ENCODE measurements around the gene PPP1R3F. TPM values are rescaled to one million over a fixed set of nuclear protein-coding genes. Genes with fewer than 3 reads are reported as not detected.

PPP1R3F gene
- total and polyA plus RNA-seq, 9 of the 15 experiments (the other 6 are each of a cell fraction or from before 2014, with no cell fraction given): 0.03 to 0.91 (median 0.43) TPM; not detected in 1

- H3K9me1 ChIP-seq (ENCODE audit: control insufficient read depth, insufficient read depth, low read length): no peaks in the 10 kb centered on the region
- no peaks in the 10 kb centered on the region for H4K20me1 ChIP-seq (replicated peaks; ENCODE audit: control insufficient read depth, insufficient read depth, low read length)
- TF ChIP-seq SP1 (CRISPR knock-in tag; IDR thresholded peaks at IDR 0.05): no peak
- TF ChIP-seq ZNF507 (tag; conservative IDR thresholded peaks at IDR 0.05): no peak
- no peak for TF ChIP-seq TRIM28 (IDR thresholded peaks at IDR 0.05)
- TF ChIP-seq ZNF134 (CRISPR knock-in tag; conservative IDR thresholded peaks at IDR 0.05): no peak
- H3K79me2 ChIP-seq (ENCODE audit: control insufficient read depth, insufficient read depth, low read length): no peaks in the 10 kb centered on the region
- BruUV-seq (replicated peaks): no TSS peak
- no peaks in the 10 kb centered on the region for H3K9me3 ChIP-seq (replicated peaks; ENCODE audit: control insufficient read depth, insufficient read depth, low read depth, low read length)
- intact Hi-C loops (cut with micrococcal nuclease) (no loop called here), in situ Hi-C loops (cut with MboI) (no loop called here)
- H3K4me2 ChIP-seq (ENCODE audit: insufficient read depth, low read length): no peak overlapping the region
- no peak for DNase-seq (ENCODE audit: extremely low read depth in 1 of 4, low spot score in 3 of 4)
- H2AFZ ChIP-seq (ENCODE audit: low read depth, low read length): no peak overlapping the region
- H3K36me3 ChIP-seq (ENCODE audit: control insufficient read depth, insufficient read depth, low read length): no peaks in the 10 kb centered on the region
- H3K27ac ChIP-seq (ENCODE audit: extremely low read depth, low read depth, low read length): no peak overlapping the region
- 47% methylated on average over 7 of the region's 17 CpGs for WGBS (ENCODE audit: insufficient coverage, low coverage, missing lambda C conversion rate)
- no peak overlapping the region for H3K9ac ChIP-seq (ENCODE audit: insufficient read depth in 1 of 2, low read depth in 2 of 2, low read length in 2 of 2)
- ChIA-PET POLR2A (no interaction called here), CTCF (ENCODE audit: low intra/inter-chr PET ratio) (no interaction called here)
- no peak overlapping the region for H3K4me3 ChIP-seq
- FAIRE-seq: no peak
- peaks cover 0 to 17% of the 10 kb centered on the region in 2 experiments; a peak in 2 of 5 replicates for H3K27me3 ChIP-seq (ENCODE audit: control insufficient read depth in 2 of 2, insufficient read depth in 2 of 2, low read length in 2 of 2)
- ATAC-seq: no peak
- H3K4me1 ChIP-seq (replicated peaks in 1 of 2; ENCODE audit: control insufficient read depth in 2 of 2, insufficient read depth in 2 of 2, low read length in 2 of 2): peaks cover 6 to 41% of the 10 kb centered on the region in 2 experiments; a peak in 4 of 5 replicates
Observed at GRCh38 chrX:49228185-49228584, 41.4 kb upstream of the PPP1R3F start.

DNA sequence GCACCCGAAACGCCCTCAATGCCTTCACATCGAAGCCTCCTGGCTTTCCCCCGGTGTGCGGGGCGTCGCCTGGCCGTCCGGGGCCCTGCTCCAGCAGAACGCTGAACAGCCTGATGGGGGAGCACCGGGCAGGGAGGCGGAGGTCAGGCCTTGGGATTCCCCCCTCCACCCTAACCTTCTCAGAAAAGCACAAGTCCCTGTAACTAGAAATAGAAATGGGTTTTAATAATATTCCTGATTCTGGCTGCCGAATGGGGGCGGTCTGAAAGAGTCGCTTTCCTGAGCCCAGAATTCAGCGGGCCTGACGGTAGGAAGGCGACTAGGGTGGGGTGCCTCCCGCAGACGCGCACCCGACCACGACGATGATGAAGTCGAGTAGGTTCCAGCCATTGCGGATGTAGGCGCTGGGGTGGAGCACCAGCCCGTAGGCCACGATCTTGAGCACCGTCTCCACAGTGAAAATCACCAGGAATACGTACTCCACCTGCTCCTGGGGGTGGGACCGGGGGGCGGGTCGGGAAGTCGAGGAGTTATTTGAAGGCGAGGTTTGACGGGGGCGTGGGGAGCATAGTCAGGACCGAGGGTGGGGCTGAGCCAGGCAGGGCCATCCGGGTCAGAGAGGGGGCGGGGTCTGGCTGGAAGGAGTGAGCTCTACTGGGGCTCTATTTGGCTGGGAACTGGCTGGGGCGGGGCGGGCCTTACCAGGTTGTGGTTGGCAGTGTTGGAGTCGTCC, 38.9 kb upstream of the PPP1R3F start:
- ATAC-seq (peak; percentile 91), FAIRE-seq (peak; percentile 85), DNase-seq (ENCODE audit: extremely low read depth in 1 of 4, low spot score in 3 of 4) (peak; percentile 88 to 89 (median 88))
- no peaks in the 10 kb centered on the region for H3K9me3 ChIP-seq (replicated peaks; ENCODE audit: control insufficient read depth, insufficient read depth, low read depth, low read length)
- CTCF ChIA-PET (ENCODE audit: low intra/inter-chr PET ratio): no interaction called here
- no peaks in the 10 kb centered on the region for H4K20me1 ChIP-seq (replicated peaks; ENCODE audit: control insufficient read depth, insufficient read depth, low read length)
- intact Hi-C loops (cut with micrococcal nuclease): no loop called here
- H3K27me3 ChIP-seq (ENCODE audit: control insufficient read depth in 2 of 2, insufficient read depth in 2 of 2, low read length in 2 of 2): peaks cover 0 to 4% of the 10 kb centered on the region in 2 experiments; a peak in 1 of 5 replicates
- H3K4me3 ChIP-seq: peak overlapping the region; percentile 45
- no TSS peak for BruUV-seq (replicated peaks)
- POLR2A ChIA-PET: no interaction called here
- in situ Hi-C loops (cut with MboI): no loop called here
- H3K27ac ChIP-seq (ENCODE audit: extremely low read depth, low read depth, low read length): peak overlapping the region; percentile 77
- no peaks in the 10 kb centered on the region for H3K36me3 ChIP-seq (ENCODE audit: control insufficient read depth, insufficient read depth, low read length)
- H3K79me2 ChIP-seq (ENCODE audit: control insufficient read depth, insufficient read depth, low read length): peaks cover 4% of the 10 kb centered on the region; the same call in 2 of the 3 replicates
- WGBS (ENCODE audit: insufficient coverage, low coverage, missing lambda C conversion rate): under 1% methylated on average over 30 of the region's 44 CpGs
- peak overlapping the region; percentile 57 to 89 for H3K9ac ChIP-seq (ENCODE audit: insufficient read depth in 1 of 2, low read depth in 2 of 2, low read length in 2 of 2)
- no peaks in the 10 kb centered on the region for H3K9me1 ChIP-seq (ENCODE audit: control insufficient read depth, insufficient read depth, low read length)
- H3K4me1 ChIP-seq (replicated peaks in 1 of 2; ENCODE audit: control insufficient read depth in 2 of 2, insufficient read depth in 2 of 2, low read length in 2 of 2): peaks cover 6 to 57% of the 10 kb centered on the region in 2 experiments; a peak in 4 of 5 replicates
- H3K4me2 ChIP-seq (ENCODE audit: insufficient read depth, low read length): peak overlapping the region; percentile 76
- peak overlapping the region; percentile 96 for H2AFZ ChIP-seq (ENCODE audit: low read depth, low read length)
- TF ChIP-seq RAD21 (CRISPR knock-in tag; conservative IDR thresholded peaks at IDR 0.05 in 1 of 2, IDR thresholded peaks at IDR 0.05 in 1 of 2) (peak in 1 of 2 experiments; percentile 22; a peak in 1 of 4 replicates), NR1H2 (CRISPR knock-in tag; IDR thresholded peaks at IDR 0.05) (no peak), TFE3 (CRISPR knock-in tag; IDR thresholded peaks at IDR 0.05) (no peak), MTF1 (CRISPR knock-in tag; IDR thresholded peaks at IDR 0.05; ENCODE audit: borderline replicate concordance) (no peak), TFAM (CRISPR knock-in tag; conservative IDR thresholded peaks at IDR 0.05) (no peak), BRF1 (IDR thresholded peaks at IDR 0.05; ENCODE audit: borderline replicate concordance, extremely low read depth, insufficient read length) (no peak), ZNF707 (CRISPR knock-in tag; conservative IDR thresholded peaks at IDR 0.05) (no peak), ZNF584 (CRISPR knock-in tag; IDR thresholded peaks at IDR 0.05; ENCODE audit: low read depth) (no peak)

All from K562 (cell line).